H1 (cell line): ENCODE data around the gene CDYL. TPM values are rescaled to one million over a fixed set of nuclear protein-coding genes. Genes with fewer than 3 reads are reported as not detected.

Experiments used
- CTCF ChIA-PET: fragments of 300-600 bp; sonication (Branson Sonifier 250); formaldehyde crosslinking; loops from one replicate; lab custom pipeline; 2021; ENCODE audit not compliant: partially characterized antibody; lab: Charles Lee
- POLR2A ChIA-PET: fragments of 300-600 bp; sonication (Branson Sonifier 250); formaldehyde crosslinking; loops from one replicate; lab custom pipeline; 2021; ENCODE audit warnings: inconsistent platforms; ENCODE audit not compliant: partially characterized antibody; lab: Charles Lee
- DNase-seq, 2 experiments: peaks; one replicate each; pipeline versions ENCODE4 v3.0.0 to v3.0.0-alpha.2; 2010 to 2022; ENCODE audit warnings: low spot score in 2 of 2, low read depth in 1 of 2, mixed read lengths in 1 of 2
- FAIRE-seq: peaks from 2 replicates; lab custom pipeline; 2011; peaks lifted over from hg19 to GRCh38; lab: Jason Lieb, UNC
- H2AFZ ChIP-seq: 2 replicates; pipeline ENCODE4 v1.8.1; 2012; ENCODE audit warnings: low read length, inconsistent platforms
- H2AK5ac ChIP-seq: 2 replicates; pipeline ENCODE4 v1.6.1; 2013; ENCODE audit warnings: low read depth, low read length
- H2BK120ac ChIP-seq: replicated peaks from 2 replicates; pipeline ENCODE3; 2013; ENCODE audit warnings: low read depth, low read length, inconsistent platforms
- H2BK12ac ChIP-seq: 2 replicates; pipeline ENCODE4 v1.6.1; 2013; ENCODE audit warnings: low read depth, low read length
- H2BK15ac ChIP-seq: 2 replicates; pipeline ENCODE4 v1.6.1; 2013; ENCODE audit warnings: low read length
- H2BK20ac ChIP-seq: 2 replicates; pipeline ENCODE4 v1.6.1; 2013; ENCODE audit warnings: low read length
- H2BK5ac ChIP-seq: 2 replicates; pipeline ENCODE4 v1.6.1; 2013; ENCODE audit warnings: low read depth, low read length
- H3K14ac ChIP-seq: 2 replicates; pipeline ENCODE4 v1.6.1; 2013; ENCODE audit warnings: inconsistent platforms; ENCODE audit not compliant: insufficient read length
- H3K18ac ChIP-seq: 2 replicates; pipeline ENCODE4 v1.6.1; 2013; ENCODE audit warnings: low read length; ENCODE audit errors: extremely low read depth
- H3K23ac ChIP-seq: 2 replicates; pipeline ENCODE4 v1.6.1; 2013; ENCODE audit warnings: inconsistent platforms; ENCODE audit not compliant: insufficient read length
- H3K23me2 ChIP-seq: 2 replicates; pipeline ENCODE4 v1.6.1; 2013; ENCODE audit warnings: low read depth, low read length
- H3K27ac ChIP-seq: 2 replicates; pipeline ENCODE4 v1.6.1; 2011; ENCODE audit warnings: low read depth, low read length, inconsistent platforms
- H3K27me3 ChIP-seq, 4 experiments: replicated peaks in 1 of 4; 1 replicate in 1 of 4; 2 replicates in 3 of 4; pipeline versions ENCODE4 v1.6.1 to v1.8.1; 2011 to 2013; ENCODE audit warnings: low read length in 3 of 4, mild to moderate bottlenecking in 3 of 4, inconsistent platforms in 2 of 4, mixed read lengths in 2 of 4, moderate library complexity in 1 of 4; ENCODE audit not compliant: control insufficient read depth in 3 of 4, insufficient read depth in 3 of 4; ENCODE audit errors: extremely low read depth in 1 of 4
- H3K36me3 ChIP-seq, 4 experiments: 2 replicates each; pipeline versions ENCODE4 v1.6.1 to v1.8.1; 2011 to 2013; ENCODE audit warnings: mild to moderate bottlenecking in 4 of 4, low read length in 3 of 4, moderate library complexity in 2 of 4, control low read depth in 1 of 4, inconsistent platforms in 1 of 4; ENCODE audit not compliant: insufficient read depth in 4 of 4, control insufficient read depth in 2 of 4
- H3K4ac ChIP-seq: replicated peaks from 2 replicates; pipeline ENCODE3; 2013; ENCODE audit warnings: low read length, low read depth, mixed read lengths, inconsistent platforms; ENCODE audit not compliant: insufficient read length
- H3K4me1 ChIP-seq, 4 experiments: replicated peaks in 1 of 4; 1 replicate in 1 of 4; 2 replicates in 3 of 4; pipeline versions ENCODE4 v1.6.1 to v1.8.1; 2011 to 2013; ENCODE audit warnings: low read length in 3 of 4, inconsistent platforms in 2 of 4, mixed read lengths in 1 of 4; ENCODE audit not compliant: insufficient read depth in 4 of 4, control insufficient read depth in 3 of 4
- H3K4me2 ChIP-seq, 2 experiments: 2 replicates each; pipeline versions ENCODE4 v1.6.1 to v1.8.1; 2011 to 2013; ENCODE audit warnings: low read depth in 2 of 2, low read length in 2 of 2, control low read depth in 1 of 2, inconsistent platforms in 1 of 2, mild to moderate bottlenecking in 1 of 2; ENCODE audit not compliant: insufficient read depth in 1 of 2
- H3K4me3 ChIP-seq, 4 experiments: fragments of 200-600, 300-600 bp in 1 of 4; sonication (generic), shearing (Covaris generic), sonication (Bioruptor Twin) in 1 of 4; 2 replicates each; pipeline versions ENCODE4 v1.5.1 to v1.8.1; 2011 to 2016; ENCODE audit warnings: low read length in 4 of 4, low read depth in 3 of 4, control low read depth in 2 of 4, inconsistent platforms in 2 of 4, mild to moderate bottlenecking in 2 of 4, mixed read lengths in 1 of 4, moderate library complexity in 1 of 4; ENCODE audit not compliant: insufficient read depth in 2 of 4; ENCODE audit errors: extremely low read depth in 1 of 4
- H3K56ac ChIP-seq: replicated peaks from 2 replicates; pipeline ENCODE3; 2013; ENCODE audit warnings: low read depth, mild to moderate bottlenecking, mixed read lengths, low read length, inconsistent platforms; ENCODE audit not compliant: insufficient read length
- H3K79me1 ChIP-seq: 2 replicates; pipeline ENCODE4 v1.6.1; 2013; ENCODE audit warnings: low read depth, low read length, control low read depth
- H3K79me2 ChIP-seq, 2 experiments: 2 replicates each; pipeline versions ENCODE4 v1.6.1 to v1.8.1; 2012 to 2013; ENCODE audit warnings: low read length in 2 of 2, mild to moderate bottlenecking in 2 of 2, inconsistent platforms in 1 of 2; ENCODE audit not compliant: insufficient read depth in 2 of 2, control insufficient read depth in 1 of 2
- H3K9ac ChIP-seq, 4 experiments: replicated peaks in 1 of 4; 1 replicate in 1 of 4; 2 replicates in 3 of 4; pipeline versions ENCODE4 v1.6.1 to v1.8.1; 2011 to 2013; ENCODE audit warnings: low read depth in 3 of 4, low read length in 3 of 4, control low read depth in 2 of 4, mild to moderate bottlenecking in 2 of 4, moderate library complexity in 2 of 4, inconsistent platforms in 1 of 4; ENCODE audit errors: extremely low read depth in 1 of 4
- H3K9me3 ChIP-seq, 2 experiments: 2 replicates each; pipeline versions ENCODE4 v1.6.1 to v1.8.1; 2012 to 2013; ENCODE audit warnings: mild to moderate bottlenecking in 2 of 2, moderate library complexity in 2 of 2, control low read depth in 1 of 2, inconsistent platforms in 1 of 2, low read depth in 1 of 2, low read length in 1 of 2, mixed read lengths in 1 of 2; ENCODE audit not compliant: insufficient read depth in 2 of 2
- H4K20me1 ChIP-seq, 2 experiments: replicated peaks in 1 of 2; 2 replicates each; pipeline versions ENCODE3 to v1.8.1; 2011 to 2013; ENCODE audit warnings: inconsistent platforms in 2 of 2, low read length in 2 of 2, mild to moderate bottlenecking in 1 of 2; ENCODE audit not compliant: insufficient read depth in 2 of 2, control insufficient read depth in 1 of 2
- H4K5ac ChIP-seq: 2 replicates; pipeline ENCODE4 v1.6.1; 2013; ENCODE audit warnings: low read length, low read depth, mixed read lengths, inconsistent platforms; ENCODE audit not compliant: insufficient read length
- H4K8ac ChIP-seq: 2 replicates; pipeline ENCODE4 v1.8.0; 2013; ENCODE audit warnings: mild to moderate bottlenecking, moderate library complexity, low read length, inconsistent platforms; ENCODE audit not compliant: insufficient read depth; ENCODE audit errors: extremely low read depth
- H4K91ac ChIP-seq: replicated peaks from 2 replicates; pipeline ENCODE3; 2013; ENCODE audit warnings: low read length, mixed read lengths, inconsistent platforms; ENCODE audit not compliant: insufficient read length
- ASH2L ChIP-seq: fragments of 200-600, 300-600 bp; sonication (generic); IDR thresholded peaks from one replicate; pipeline ENCODE4 v1.7.1; 2017; ENCODE audit warnings: low read length
- CBX8 ChIP-seq: fragments of 300-800, 300-1000 bp; sonication (generic); IDR thresholded peaks from 2 replicates; pipeline ENCODE4 v1.7.1; 2016; ENCODE audit warnings: low read depth, low read length, borderline replicate concordance
- JUN ChIP-seq: IDR thresholded peaks from 2 replicates; pipeline ENCODE4 v1.6.1; 2011; ENCODE audit warnings: low read depth, mild to moderate bottlenecking, improper control_type of control experiment, low read length
- MAX ChIP-seq: IDR thresholded peaks from 2 replicates; pipeline ENCODE4 v1.6.1; 2012; ENCODE audit warnings: inconsistent platforms
- YY1 ChIP-seq: IDR thresholded peaks from 2 replicates; pipeline ENCODE4 v1.6.1; 2011; ENCODE audit warnings: low read depth, mild to moderate bottlenecking, low read length
- WGBS, 2 experiments: shearing (Covaris generic) in 1 of 2; methylation state at CpG; one replicate each; pipeline versions ENCODE4 v1.1.6 to v1.1.7; 2013 to 2015; ENCODE audit warnings: low lambda C conversion rate in 2 of 2, mixed read lengths in 2 of 2, inconsistent platforms in 1 of 2, low coverage in 1 of 2, missing lambda C conversion rate in 1 of 2; ENCODE audit not compliant: insufficient replicate concordance in 2 of 2, insufficient coverage in 1 of 2, insufficient read length in 1 of 2; ENCODE audit errors: extremely low coverage in 1 of 2, missing lambda C conversion rate in 1 of 2; 5-methylcytosine and 5-hydroxymethylcytosine counted together
- polyA plus RNA-seq, 7 experiments: library from polyadenylated mRNA; depleted of rRNA in 3 of 7; stranded (reverse) in 5 of 7; unstranded in 2 of 7; fragments of >200 nt in 5 of 7; fragments of 200-250 nt in 2 of 7; gene quantifications; 1 replicate in 5 of 7; 2 replicates in 1 of 7; 4 replicates in 1 of 7; pipeline versions ENCODE4 v1.2.1 to v1.2.3, GENCODE V29; 2011 to 2013; ENCODE audit warnings: missing spikeins in 2 of 7, mixed read lengths in 2 of 7
- total RNA-seq: library from RNA; stranded (reverse); fragmentation: NEBNext Ultra II Directional; extraction: Animal tissue kit (Norgen Biotek cat#: 25700); gene quantifications from 2 replicates; pipeline ENCODE4 v1.2.1, GENCODE V29; 2021
- TF ChIP-seq, protein P1 (sequence below): IDR thresholded peaks from 2 replicates; pipeline ENCODE4 v1.6.1; 2012; ENCODE audit warnings: inconsistent platforms

CDYL gene
- total and polyA plus RNA-seq, 2 of the 8 experiments (the other 6 are each of a cell fraction or from before 2014, with no cell fraction given), result 56.4 to 119 TPM

DNA sequence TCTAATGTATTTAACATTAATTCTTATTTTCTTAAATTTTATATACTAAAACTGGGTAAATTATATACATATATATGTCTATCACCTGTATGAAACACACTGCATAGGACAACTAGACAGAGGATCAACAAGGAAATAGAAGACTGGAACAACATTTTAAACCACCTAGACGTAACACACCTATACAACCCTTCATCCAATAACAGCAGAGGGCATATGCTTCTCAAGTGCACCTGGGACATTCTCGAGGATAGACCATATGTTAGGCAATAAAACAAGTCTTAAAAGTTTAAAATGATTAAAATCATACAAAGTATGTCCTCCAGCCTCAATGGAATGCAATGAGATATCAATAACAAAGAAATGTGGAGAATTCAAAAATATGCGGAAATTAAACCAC is 182.4 kb downstream of the CDYL start:
- no peak overlapping the region for H2AFZ ChIP-seq
- H3K23me2 ChIP-seq, result no peaks in the 10 kb centered on the region
- H4K20me1 ChIP-seq, result peaks cover 0 to 2% of the 10 kb centered on the region in 2 experiments
- FAIRE-seq (no peak), DNase-seq (no peak)
- H3K4me2 ChIP-seq, result no peak overlapping the region
- H3K36me3 ChIP-seq, result peaks cover 0 to 15% (median 5%) of the 10 kb centered on the region in 4 experiments; a peak in 4 of 8 replicates
- no peak overlapping the region for H3K9ac ChIP-seq
- ChIA-PET POLR2A (interaction anchor here (1.4 kb wide), 1 partner anchor 33 kb away, joined by 4 read pairs; no protein-coding TSS in a partner anchor), CTCF (interaction anchor here (0.6 to 2.9 kb wide), 11 partner anchors 9 to 677 kb away, joined by 3 to 10 read pairs (median 3); no protein-coding TSS in a partner anchor)
- H2BK20ac ChIP-seq, result no peak overlapping the region
- no peaks in the 10 kb centered on the region; a peak in 3 of 7 replicates for H3K4me1 ChIP-seq
- H3K9me3 ChIP-seq, result no peaks in the 10 kb centered on the region
- H2BK12ac ChIP-seq, result no peak overlapping the region
- H3K27ac ChIP-seq, result no peak overlapping the region
- no peak overlapping the region for H2BK5ac ChIP-seq
- no peak overlapping the region for H3K56ac ChIP-seq
- H2AK5ac ChIP-seq, result no peak overlapping the region
- H3K27me3 ChIP-seq, result no peaks in the 10 kb centered on the region
- H2BK15ac ChIP-seq, result no peak overlapping the region
- no peak overlapping the region for H3K14ac ChIP-seq
- 90% methylated on average over 3 of the region's 3 CpGs; no CpG with 5 or more reads in 1 of the 2 experiments for WGBS, 2 experiments
- no peak overlapping the region for H3K18ac ChIP-seq
- H3K4ac ChIP-seq, result no peak overlapping the region
- H4K91ac ChIP-seq, result no peak overlapping the region
- H4K5ac ChIP-seq, result no peak overlapping the region
- H2BK120ac ChIP-seq, result no peak overlapping the region
- no peak overlapping the region for H3K23ac ChIP-seq
- H3K79me1 ChIP-seq, result no peaks in the 10 kb centered on the region
- no peak overlapping the region for H4K8ac ChIP-seq
- TF ChIP-seq ASH2L, result no peak
- TF ChIP-seq, protein P1, sequence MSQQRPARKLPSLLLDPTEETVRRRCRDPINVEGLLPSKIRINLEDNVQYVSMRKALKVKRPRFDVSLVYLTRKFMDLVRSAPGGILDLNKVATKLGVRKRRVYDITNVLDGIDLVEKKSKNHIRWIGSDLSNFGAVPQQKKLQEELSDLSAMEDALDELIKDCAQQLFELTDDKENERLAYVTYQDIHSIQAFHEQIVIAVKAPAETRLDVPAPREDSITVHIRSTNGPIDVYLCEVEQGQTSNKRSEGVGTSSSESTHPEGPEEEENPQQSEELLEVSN, result peak; percentile 64; the same call in 1 of the 2 replicates
- TF ChIP-seq JUN, result no peak
- peak; percentile 56; the same call in 1 of the 2 replicates for TF ChIP-seq MAX
- TF ChIP-seq CBX8, result no peak
- TF ChIP-seq YY1, result no peak
- H3K4me3 ChIP-seq, result no peak overlapping the region
- H3K79me2 ChIP-seq, result no peaks in the 10 kb centered on the region
